Activated CD4-positive, alpha-beta T cell treated with anti-CD3 and anti-CD28 coated beads, Interleukin-2, amount 50 U/mL, for 4 hours (primary cell): ENCODE data around the gene DENND1B.
"Not testable (repeated sequence)": the region's sequence is repeated elsewhere in the genome, so short reads cannot be mapped to it uniquely, and the experiment has no call there.

Experiments
- DNase-seq, 2 experiments: peaks; one replicate each; pipeline ENCODE4 v3.0.0-alpha.2; 2020

The DENND1B gene

DNA sequence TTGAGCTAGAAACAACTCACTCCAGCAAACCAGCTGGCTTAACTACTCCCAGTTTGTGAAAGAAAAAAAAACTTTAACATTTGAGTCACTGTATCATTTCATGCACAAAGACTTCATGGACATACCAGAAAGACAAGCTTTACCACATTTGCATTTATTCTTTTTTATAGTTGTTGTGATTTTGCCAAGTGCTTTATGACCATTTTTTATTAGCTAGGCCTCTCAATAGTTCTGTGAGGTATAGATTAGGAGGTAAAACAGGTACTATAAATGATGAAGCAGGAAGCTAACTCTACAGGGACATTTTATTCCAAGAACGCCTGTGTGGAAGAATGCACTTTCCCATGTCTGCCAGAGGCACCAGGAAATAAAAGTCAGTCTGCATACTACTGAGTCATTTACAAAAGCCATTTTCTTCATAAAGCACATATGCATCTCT, 8.2 kb upstream of the DENND1B start:
- no peak for DNase-seq

DNA sequence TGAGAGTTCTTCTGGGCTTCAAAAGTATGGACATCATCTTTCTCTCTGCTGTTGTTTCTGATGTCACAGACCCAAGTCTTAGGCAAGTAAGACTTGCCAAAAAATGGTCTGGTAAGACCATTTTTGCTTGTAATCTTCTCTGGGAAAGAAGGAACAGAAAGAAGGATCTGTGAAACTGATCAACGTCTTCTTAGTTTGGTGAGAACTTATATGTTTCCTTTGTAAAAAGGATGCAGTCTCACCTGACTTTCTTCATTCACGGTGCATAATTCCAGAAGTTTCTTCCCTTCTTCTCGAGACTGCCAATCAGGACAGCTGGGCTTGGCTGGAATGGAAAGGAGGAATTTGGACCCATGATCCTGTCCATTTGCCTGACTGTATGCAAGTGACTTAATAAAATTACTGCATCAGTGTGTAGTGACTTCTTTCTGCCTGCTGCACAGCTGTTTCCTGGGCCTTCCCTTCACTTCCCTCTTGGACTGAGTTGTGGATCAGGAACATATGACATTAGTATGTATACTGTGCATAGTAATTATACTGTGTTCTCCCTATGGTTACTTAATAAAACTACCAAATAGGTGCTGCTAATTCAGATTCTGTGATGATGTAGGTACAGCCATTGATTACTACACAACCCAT, 7.6 kb upstream of the DENND1B start:
- DNase-seq, result no peak

DNA sequence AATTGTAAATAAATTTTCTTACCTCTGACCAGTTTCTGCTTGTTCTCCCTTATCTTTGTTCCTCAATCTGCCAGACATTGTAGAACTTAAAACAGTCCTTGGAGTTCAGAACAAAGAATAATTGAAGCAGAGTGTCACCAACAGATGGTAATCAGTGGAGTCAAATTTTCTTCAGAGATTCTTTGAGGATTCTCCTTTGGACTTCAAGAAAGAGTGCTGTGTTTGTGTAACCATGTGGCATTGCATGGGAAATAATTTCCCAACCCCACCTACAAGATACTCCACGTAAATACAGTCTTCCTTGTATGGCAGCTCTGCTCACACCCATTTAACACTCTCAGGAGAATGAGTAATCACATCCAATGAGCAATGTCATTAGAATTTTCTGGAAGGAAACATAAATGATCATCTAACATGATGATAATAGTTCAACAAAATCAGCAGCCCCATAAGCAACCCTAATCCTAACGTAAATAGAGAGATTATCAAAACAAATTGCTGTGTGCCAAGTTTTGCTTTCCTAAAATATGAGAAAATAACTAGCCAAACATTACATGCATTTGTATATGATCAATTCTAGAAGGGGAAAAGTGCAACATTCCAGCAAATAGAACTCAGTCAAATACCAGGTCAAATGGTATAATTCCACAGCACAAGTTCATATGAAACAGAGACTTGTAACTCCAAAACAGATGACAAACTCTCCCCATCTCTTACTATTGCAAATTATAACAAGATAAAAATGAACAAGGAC, 6.9 kb upstream of the DENND1B start:
- no peak for DNase-seq

DNA sequence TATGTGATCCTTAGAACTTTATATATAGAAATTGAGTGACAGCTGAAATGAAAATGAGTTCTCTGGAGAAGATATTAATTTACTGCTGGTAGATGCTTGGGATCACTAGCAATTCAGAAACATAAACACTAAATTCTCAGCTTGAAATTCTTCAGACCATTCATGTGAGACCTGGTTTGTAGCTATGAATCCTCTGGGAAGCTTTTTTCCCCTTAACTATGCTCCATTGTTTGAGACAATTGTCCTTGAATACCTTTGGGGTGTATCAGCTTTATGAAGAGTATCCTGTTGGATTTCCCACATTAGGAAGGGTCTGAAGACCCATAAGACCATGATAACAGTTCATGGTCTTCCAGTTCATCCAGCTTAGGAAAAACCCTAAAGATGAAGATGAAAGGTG, 4.6 kb upstream of the DENND1B start:
- no peak for DNase-seq

DNA sequence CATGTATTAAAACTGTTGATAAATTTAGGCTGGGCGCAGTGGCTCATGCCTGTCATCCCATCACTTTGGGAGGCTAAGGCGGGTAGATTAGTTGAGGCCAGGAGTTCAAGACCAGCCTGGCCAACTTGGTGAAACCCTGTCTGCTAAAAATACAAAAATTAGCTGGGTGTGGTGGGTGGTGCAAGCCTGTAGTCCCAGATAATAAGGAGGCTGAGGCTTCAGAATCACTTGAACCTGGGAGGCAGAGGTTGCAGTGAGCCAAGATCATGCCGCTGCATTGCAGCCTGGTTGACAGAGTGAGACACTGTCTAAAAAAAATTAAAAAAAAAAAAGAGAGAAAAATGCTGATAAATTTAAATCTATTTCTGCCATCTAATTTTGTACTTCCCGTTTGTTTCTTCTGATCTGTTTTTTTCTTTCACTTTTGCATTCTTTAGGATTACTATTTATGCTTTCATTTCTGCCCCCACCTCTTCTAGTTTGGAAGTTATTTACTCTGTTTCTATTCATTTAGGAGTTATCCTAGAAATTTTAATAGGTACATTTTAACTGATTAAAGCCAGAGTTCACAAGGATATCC, 3.2 kb upstream of the DENND1B start:
- DNase-seq, result no peak

DNA sequence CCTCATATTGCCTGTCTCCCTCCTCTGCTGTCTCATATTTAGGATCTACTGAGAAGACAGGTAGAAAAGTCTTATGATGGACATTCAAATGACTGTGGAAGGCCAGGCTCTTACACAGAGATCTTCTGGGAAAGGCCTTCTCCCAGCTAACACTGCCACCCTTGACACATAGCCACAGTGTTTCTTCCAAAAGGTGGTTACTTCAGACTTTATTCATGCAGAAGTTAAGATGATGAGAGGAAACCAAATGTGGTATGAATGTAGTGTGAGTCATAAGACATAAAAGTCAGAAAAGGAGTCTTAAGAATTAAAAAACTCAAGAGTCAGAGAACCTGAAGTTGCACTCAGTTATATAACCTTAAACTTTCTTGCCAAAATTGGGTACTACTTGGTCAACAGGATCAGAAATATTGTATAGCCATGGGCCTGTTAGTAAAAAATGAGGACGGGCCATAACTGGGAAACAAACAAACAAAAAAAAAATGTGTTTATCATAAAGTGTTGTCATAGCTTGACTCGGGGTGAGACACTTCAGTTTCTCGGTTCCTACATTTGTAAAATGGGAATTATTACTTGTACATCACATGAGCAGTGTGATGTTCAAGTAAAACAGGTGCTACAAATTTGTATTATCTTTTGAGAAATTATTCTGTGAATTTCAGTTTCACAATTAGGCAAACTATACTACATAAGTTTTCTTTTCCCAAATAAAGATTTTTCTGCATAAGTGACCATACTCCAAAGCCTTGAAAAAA, 1.2 kb upstream of the DENND1B start:
- no peak for DNase-seq

DNA sequence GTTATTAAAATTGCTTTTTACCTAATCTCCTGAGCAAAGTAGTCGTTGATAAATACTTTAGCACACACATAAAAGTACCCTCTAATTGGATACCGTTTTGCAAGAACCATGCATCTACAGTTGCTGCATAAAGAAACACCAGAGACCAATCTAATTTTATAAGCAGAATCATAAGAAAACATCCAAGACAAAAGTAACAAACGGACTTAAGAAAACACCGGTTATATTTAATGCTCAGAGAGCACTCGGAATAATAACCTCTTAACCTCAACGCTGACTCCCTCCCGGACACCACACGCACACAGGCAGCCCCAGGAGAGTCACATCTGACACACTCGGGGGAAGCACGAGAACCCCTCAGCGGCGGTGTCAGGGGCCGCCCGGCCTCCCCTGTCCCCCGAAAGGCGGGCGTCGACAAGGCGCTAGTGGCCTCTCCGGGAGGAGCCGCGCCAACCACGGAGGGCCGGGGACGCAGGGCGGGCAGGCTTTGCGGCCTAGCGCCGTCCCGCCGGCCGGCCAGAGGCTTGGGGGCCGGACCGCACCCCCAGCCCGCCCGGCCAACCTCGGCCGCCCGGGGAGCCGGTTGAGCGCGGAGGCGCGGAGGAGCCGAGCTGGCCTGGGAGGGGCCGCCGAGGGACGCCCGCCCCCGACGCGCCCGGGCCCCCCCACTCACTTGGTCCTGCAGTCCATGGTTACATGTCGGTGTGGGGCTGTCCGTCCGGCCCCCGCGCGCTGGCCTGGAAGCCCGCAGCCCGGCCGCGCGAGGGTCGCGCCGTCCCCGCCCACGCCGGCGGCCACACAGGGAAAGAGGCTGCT, 606 bp downstream of the DENND1B start:
- DNase-seq, result peak; percentile 23 to 41

DNA sequence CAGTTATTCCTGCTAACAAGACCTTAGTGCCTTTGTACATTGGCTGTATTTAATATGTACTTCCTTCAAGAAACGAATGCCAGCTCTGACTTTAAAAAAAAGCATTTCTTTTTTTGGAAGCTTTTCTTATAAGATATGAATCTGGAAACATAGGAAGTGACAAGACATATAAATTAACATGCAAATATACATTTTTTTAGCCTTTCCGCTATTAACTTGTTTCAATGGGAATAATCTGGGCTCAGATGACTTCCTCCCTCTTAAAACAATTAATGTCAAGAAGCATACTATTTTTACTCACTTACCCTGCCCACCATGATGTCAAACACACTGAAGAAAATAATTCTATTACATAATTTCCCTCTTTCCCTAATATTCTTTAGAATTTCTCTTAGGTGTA, 1.4 kb downstream of the DENND1B start:
- DNase-seq, result no peak

DNA sequence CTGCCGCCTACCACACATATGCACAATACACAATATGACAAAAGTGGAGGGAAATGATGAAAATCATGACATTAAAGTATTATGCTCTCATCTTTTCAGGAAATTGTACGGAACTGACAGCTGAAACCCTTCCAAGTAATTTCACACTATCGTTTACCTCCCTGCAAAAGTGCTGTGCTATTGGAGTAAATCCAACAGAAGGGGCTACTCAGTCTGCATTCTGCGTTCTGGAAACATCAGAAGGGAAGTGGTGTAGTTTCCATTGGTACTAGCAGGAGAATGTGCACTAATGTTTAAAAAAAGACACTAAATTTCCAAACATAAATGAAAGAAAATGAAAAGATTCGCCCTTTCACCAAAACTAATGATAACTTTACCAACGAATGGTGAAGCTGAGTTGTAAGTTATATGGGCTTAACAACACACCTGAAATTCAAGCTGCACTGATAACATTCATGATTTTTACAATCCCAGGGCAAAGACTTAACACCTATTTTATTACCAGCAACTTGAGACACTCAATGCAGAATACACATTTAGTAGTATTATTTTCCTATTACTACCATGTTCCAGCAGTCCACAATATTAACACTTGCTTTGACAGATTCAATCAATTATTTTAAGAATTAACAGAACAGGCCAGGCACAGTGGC, 3.2 kb downstream of the DENND1B start:
- no peak for DNase-seq

DNA sequence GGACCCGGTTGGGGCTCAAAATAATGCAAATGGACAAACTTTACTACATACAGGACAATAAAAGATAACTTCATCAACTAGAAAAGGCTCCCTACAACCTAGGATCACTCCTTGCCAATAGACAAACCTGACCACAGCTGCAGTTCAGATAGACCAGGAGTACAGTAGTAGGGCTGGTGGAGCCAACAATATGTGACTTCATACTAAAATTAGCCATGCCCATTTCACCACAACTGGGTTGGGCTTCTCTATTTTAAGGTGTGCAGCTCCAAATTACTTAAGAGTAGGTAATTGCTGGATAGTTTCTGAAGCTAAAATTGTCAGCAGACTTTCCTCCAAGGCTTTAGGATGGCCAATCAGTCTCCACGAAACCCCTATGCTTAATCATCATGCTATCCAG, 3.9 kb downstream of the DENND1B start:
- no peak for DNase-seq

DNA sequence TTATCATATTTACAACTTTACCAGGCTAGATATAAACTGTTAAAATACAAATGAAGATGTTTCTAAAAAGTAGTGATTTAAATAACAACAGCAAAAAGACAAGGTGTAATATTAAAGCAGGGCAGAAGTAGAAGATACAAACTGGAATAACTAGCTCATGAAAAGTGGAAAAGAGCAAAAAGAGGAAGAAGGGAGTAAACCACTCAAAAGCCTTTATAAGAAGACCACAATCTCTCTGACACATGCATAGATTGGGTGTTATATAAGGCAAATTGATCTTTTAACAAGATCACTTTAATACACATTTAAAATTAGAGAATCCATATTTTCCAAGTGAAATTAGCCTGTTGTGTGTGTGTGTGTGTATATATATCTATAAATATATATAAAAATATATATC, 5.0 kb downstream of the DENND1B start:
- DNase-seq, result no peak

DNA sequence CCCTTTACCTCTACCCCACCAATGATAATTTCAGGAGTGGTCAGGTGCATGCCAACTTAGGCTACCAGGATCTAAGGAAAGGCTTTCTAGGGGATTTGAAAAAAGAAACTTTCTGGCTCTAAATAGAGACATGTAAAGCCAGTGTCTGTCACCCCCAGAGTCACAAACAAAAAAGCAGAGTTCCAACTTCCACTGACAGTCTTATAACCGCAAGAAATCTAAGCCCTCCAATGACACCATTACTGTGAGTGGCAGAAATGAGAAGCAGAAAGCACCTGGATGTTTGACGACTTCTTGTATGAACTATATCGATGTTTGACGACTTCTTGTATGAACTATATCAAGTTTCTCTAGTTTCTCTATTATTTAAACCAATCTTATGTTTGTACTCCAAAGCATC, 6.0 kb downstream of the DENND1B start:
- no peak for DNase-seq

DNA sequence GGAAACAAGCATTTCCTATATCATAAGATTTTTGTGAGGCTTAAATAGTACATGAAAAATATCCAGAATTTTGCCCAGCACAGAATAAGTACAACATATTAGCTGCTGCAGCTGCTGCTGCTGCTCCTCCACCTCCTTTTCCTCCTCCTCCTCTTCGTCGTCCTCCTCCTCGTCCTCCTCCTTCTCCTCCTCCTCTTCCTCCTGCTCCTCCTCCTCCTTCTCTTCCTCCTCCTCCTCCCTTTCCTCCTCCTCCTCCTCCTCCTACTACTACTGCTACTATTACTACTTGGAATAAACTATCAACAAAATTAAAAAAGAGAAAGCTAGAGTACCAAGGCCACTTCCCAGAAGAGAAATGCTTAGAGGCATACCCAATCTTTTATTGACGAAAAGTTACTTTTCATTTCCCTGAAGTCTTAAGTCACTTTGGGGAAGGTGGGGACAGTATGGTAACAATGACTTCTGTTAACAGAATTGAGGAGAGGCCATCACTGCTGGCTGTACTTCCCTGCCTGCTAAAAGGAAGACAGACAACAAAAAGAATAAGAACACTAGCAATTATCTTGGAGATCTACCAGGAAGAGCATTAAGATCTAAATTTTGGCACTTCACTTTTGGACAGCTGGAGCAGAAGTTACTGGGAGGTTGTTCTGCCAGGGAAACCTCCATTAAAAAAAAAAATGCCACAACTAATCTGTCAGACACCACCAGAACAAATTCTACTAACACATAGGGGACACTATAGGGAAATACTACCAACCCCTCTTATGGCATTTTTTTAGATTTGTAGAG, 7.1 kb downstream of the DENND1B start:
- no peak for DNase-seq

DNA sequence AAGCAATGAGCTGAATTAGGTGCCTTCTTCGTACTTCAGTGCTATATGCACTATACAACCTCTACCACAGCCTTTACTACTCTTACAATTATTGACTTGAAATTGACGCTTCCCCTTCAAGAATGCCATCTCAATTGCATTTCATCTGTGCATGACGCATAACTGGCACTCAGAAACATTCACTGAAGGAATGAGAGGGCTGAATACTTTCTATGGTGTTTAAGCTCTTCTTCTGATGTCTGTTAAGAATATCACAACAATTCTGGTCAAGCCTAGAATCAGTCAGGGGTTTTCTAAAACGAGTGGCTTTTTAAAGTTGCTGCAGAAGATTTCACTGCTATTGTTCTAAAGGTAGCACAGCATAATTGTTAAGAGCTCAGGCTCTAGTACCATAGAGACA, 11.5 kb downstream of the DENND1B start:
- DNase-seq, result no peak

DNA sequence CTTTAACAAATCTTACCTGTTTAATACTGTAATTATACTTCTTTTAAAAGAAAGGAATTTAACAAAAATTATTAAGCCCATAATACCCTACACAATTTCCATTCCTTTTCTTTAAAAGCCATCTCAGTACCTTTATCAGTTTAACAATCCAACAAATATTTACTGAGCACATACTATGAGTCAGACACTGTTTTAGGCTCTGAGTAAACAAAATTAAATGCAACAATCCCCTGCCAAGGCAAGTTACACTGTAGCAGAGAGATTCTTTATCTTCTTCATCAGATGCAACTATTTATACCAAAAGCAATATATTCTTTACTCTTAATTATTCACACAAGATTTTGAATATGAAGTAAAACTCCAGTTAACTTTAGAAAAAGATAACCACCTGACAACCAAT, 12.0 kb downstream of the DENND1B start:
- no peak for DNase-seq

DNA sequence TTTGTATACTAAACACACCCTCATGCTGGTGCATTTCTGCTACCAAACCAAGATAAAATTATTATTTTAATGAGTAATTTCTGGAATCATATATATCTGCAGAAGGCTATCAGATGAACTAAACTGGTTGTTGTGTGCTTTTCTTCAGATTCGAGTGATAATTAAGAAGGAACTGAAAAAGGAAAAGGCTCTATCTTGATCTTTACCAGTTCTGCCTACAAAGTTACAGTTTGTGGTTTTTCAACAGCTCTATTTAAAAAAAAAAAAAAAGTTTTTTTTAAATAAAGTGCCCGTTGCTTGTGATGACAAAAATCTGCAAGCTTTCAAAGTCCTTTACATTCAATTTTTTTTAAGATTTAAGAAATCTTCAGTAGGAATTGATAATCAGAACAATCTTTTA, 13.6 kb downstream of the DENND1B start:
- no peak for DNase-seq

DNA sequence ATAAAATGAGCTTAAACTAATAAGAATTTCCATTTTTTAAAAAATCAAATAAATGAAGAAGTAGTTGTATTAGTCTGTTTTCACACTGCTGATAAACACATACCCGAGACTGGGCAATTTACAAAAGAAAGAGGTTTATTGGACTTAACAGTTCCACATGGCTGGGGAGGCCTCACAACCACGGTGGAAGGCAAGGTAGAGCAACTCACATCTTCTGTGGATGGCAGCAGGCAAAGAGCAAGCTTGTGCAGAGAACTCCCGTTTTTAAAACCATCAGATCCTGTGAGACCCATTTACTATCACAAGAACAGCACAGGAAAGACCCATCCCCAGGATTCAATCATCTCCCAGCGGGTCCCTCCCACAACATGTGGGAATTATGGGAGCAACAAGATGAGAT, 19.7 kb downstream of the DENND1B start:
- DNase-seq, result not testable (repeated sequence)

DNA sequence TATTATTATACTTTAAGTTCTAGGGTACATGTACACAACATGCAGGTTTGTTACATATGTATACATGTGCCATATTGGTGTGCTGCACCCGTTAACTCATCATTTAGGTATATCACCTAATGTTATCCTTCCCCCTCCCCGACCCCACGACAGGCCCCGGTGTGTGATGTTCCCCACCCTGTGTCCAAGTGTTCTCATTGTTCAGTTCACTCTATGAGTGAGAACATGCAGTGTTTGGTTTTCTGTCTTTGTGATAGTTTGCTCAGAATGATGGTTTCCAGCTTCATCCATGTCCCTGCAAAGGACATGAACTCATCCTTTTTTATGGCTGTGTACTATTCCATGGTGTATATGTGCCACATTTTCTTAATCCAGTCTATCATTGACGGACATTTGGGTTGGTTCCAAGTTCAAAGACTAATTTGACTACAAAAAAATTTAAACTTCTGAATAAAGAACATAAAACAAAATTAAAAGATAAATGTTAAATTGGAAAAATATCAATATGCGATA, 22.6 kb downstream of the DENND1B start:
- not testable (repeated sequence) for DNase-seq

DNA sequence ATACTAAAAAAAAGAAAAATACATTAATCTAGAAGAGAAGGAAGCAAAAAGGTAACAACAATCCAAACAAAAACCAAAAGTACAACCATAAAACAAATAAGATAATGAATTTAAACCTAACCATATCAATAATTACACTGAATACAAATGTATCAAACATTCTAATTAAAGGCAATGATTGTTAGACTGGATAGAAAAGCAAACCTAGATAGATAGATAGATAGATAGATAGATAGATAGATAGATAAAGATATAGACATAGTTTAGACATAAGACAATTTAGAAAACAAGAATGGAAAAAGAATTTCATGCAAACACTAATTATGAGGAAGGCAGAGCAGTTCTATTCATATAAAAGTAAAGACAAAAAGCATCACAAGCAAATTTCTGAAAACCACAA, 24.9 kb downstream of the DENND1B start:
- DNase-seq, result no peak

DNA sequence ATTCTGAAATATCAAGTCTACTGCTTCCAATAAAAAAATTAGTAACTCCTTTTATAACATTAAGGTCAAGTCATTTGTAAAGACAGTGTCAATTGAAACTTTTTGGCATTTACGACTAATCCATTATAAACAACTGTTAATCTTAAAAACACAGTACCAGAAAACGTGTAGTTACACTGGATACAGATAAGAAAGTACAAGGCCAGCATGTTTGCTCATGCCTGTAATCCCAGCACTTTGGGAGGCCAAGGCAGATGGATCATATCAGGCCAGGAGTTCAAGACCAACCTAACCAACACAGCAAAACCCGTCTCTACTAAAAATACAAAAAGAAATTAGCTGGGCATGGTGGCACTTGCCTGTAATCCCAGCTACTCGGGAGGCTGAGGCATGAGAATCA, 29.4 kb downstream of the DENND1B start:
- DNase-seq, result no peak

DNA sequence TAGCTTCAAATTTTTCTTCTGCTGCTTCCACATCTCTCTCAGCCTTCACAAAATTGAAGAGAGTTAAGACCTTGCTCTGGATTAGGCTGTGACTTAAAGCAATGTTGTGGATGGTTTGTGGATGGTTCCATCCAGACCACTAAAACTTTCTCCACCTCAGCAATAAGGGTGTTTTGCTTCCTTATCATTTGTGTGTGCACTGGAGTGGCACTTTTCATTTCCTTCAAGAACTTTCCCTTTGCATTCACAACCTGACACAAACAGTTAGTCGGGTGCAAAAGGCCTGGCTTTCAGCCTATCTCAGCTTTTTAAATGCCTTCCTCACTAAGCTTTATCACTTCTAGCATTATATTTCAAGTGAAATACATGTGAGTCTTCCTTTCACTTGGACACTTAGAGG, 30.3 kb downstream of the DENND1B start:
- DNase-seq, result no peak
